ENCODE data around the gene LYAR.

LYAR gene

GRCh38 chr4:4327652-4328121, 37.7 kb upstream of the LYAR start:
- H3K4me3 ChIP-seq (ENCODE audit: low read length): no peak overlapping the region

GRCh38 chr4:4326166-4326565, 36.2 kb upstream of the LYAR start:
- Histone ChIP-seq H3K9ac (ENCODE audit: low read depth, low read length) (no peak overlapping the region), H3K4me2 (ENCODE audit: low read length) (no peak overlapping the region)

More at GRCh38 chr4:4327652-4328121, 37.7 kb upstream of the LYAR start:
- peak overlapping the region; percentile 38 for H3K4me2 ChIP-seq (ENCODE audit: low read length)
- H3K36me3 ChIP-seq (ENCODE audit: insufficient read depth, low read length): no peaks in the 10 kb centered on the region
- peaks cover 4% of the 10 kb centered on the region for H3K27me3 ChIP-seq (ENCODE audit: control insufficient read depth, insufficient read depth, low read length)
- H3K9me3 ChIP-seq (replicated peaks; ENCODE audit: low read length): no peaks in the 10 kb centered on the region
- H3K4me1 ChIP-seq (ENCODE audit: control insufficient read depth, insufficient read depth, low read length): no peaks in the 10 kb centered on the region
- H3K9ac ChIP-seq (ENCODE audit: low read depth, low read length): no peak overlapping the region

GRCh38 chr4:4325321-4325720, 35.4 kb upstream of the LYAR start:
- H3K36me3 ChIP-seq (ENCODE audit: insufficient read depth, low read length): peaks cover 18% of the 10 kb centered on the region
- H3K4me2 ChIP-seq (ENCODE audit: low read length): no peak overlapping the region
- H3K27me3 ChIP-seq (ENCODE audit: control insufficient read depth, insufficient read depth, low read length): no peaks in the 10 kb centered on the region

More at GRCh38 chr4:4326166-4326565, 36.2 kb upstream of the LYAR start:
- H3K4me1 ChIP-seq (ENCODE audit: control insufficient read depth, insufficient read depth, low read length): no peaks in the 10 kb centered on the region
- H3K36me3 ChIP-seq (ENCODE audit: insufficient read depth, low read length): peaks cover 9% of the 10 kb centered on the region
- H3K4me3 ChIP-seq (ENCODE audit: low read length): no peak overlapping the region
- no peaks in the 10 kb centered on the region for H3K27me3 ChIP-seq (ENCODE audit: control insufficient read depth, insufficient read depth, low read length)
- H3K9me3 ChIP-seq (replicated peaks; ENCODE audit: low read length): no peaks in the 10 kb centered on the region

GRCh38 chr4:4323705-4324534, 34.0 kb upstream of the LYAR start:
- Histone ChIP-seq H3K27me3 (ENCODE audit: control insufficient read depth, insufficient read depth, low read length) (no peaks in the 10 kb centered on the region), H3K4me2 (ENCODE audit: low read length) (no peak overlapping the region), H3K36me3 (ENCODE audit: insufficient read depth, low read length) (peaks cover 26% of the 10 kb centered on the region), H3K9me3 (replicated peaks; ENCODE audit: low read length) (no peaks in the 10 kb centered on the region), H3K4me1 (ENCODE audit: control insufficient read depth, insufficient read depth, low read length) (no peaks in the 10 kb centered on the region), H3K9ac (ENCODE audit: low read depth, low read length) (no peak overlapping the region), H3K4me3 (ENCODE audit: low read length) (no peak overlapping the region)

More at GRCh38 chr4:4325321-4325720, 35.4 kb upstream of the LYAR start:
- Histone ChIP-seq H3K9me3 (replicated peaks; ENCODE audit: low read length) (no peaks in the 10 kb centered on the region), H3K4me3 (ENCODE audit: low read length) (no peak overlapping the region), H3K4me1 (ENCODE audit: control insufficient read depth, insufficient read depth, low read length) (no peaks in the 10 kb centered on the region), H3K9ac (ENCODE audit: low read depth, low read length) (no peak overlapping the region)

GRCh38 chr4:4321951-4322688, 32.2 kb upstream of the LYAR start:
- H3K4me2 ChIP-seq (ENCODE audit: low read length): no peak overlapping the region
- H3K9ac ChIP-seq (ENCODE audit: low read depth, low read length): no peak overlapping the region
- H3K4me3 ChIP-seq (ENCODE audit: low read length): no peak overlapping the region
- no peaks in the 10 kb centered on the region for H3K4me1 ChIP-seq (ENCODE audit: control insufficient read depth, insufficient read depth, low read length)
- H3K27me3 ChIP-seq (ENCODE audit: control insufficient read depth, insufficient read depth, low read length): no peaks in the 10 kb centered on the region
- H3K9me3 ChIP-seq (replicated peaks; ENCODE audit: low read length): no peaks in the 10 kb centered on the region
- peaks cover 26% of the 10 kb centered on the region for H3K36me3 ChIP-seq (ENCODE audit: insufficient read depth, low read length)

- H3K9ac ChIP-seq (ENCODE audit: low read depth, low read length): no peak overlapping the region
- no peaks in the 10 kb centered on the region for H3K27me3 ChIP-seq (ENCODE audit: control insufficient read depth, insufficient read depth, low read length)
- no peaks in the 10 kb centered on the region for H3K4me1 ChIP-seq (ENCODE audit: control insufficient read depth, insufficient read depth, low read length)
- peaks cover 32% of the 10 kb centered on the region for H3K36me3 ChIP-seq (ENCODE audit: insufficient read depth, low read length)
- no peaks in the 10 kb centered on the region for H3K9me3 ChIP-seq (replicated peaks; ENCODE audit: low read length)
- H3K4me2 ChIP-seq (ENCODE audit: low read length): no peak overlapping the region
- H3K4me3 ChIP-seq (ENCODE audit: low read length): no peak overlapping the region
Measured at GRCh38 chr4:4320951-4321714, 31.2 kb upstream of the LYAR start.

- Histone ChIP-seq H3K36me3 (ENCODE audit: insufficient read depth, low read length) (peaks cover 36% of the 10 kb centered on the region), H3K27me3 (ENCODE audit: control insufficient read depth, insufficient read depth, low read length) (no peaks in the 10 kb centered on the region), H3K9me3 (replicated peaks; ENCODE audit: low read length) (no peaks in the 10 kb centered on the region), H3K9ac (ENCODE audit: low read depth, low read length) (no peak overlapping the region), H3K4me3 (ENCODE audit: low read length) (no peak overlapping the region), H3K4me2 (ENCODE audit: low read length) (no peak overlapping the region), H3K4me1 (ENCODE audit: control insufficient read depth, insufficient read depth, low read length) (no peaks in the 10 kb centered on the region)
Measured at GRCh38 chr4:4320528-4320927, 30.6 kb upstream of the LYAR start.

GRCh38 chr4:4317496-4318232, 27.7 kb upstream of the LYAR start:
- H3K9ac ChIP-seq (ENCODE audit: low read depth, low read length): no peak overlapping the region
- no peaks in the 10 kb centered on the region for H3K4me1 ChIP-seq (ENCODE audit: control insufficient read depth, insufficient read depth, low read length)
- no peak overlapping the region for H3K4me2 ChIP-seq (ENCODE audit: low read length)
- H3K27me3 ChIP-seq (ENCODE audit: control insufficient read depth, insufficient read depth, low read length): no peaks in the 10 kb centered on the region
- H3K36me3 ChIP-seq (ENCODE audit: insufficient read depth, low read length): peaks cover 58% of the 10 kb centered on the region
- no peak overlapping the region for H3K4me3 ChIP-seq (ENCODE audit: low read length)
- no peaks in the 10 kb centered on the region for H3K9me3 ChIP-seq (replicated peaks; ENCODE audit: low read length)

GRCh38 chr4:4316150-4316495, 26.2 kb upstream of the LYAR start:
- Histone ChIP-seq H3K4me1 (ENCODE audit: control insufficient read depth, insufficient read depth, low read length) (no peaks in the 10 kb centered on the region), H3K9ac (ENCODE audit: low read depth, low read length) (no peak overlapping the region), H3K27me3 (ENCODE audit: control insufficient read depth, insufficient read depth, low read length) (no peaks in the 10 kb centered on the region), H3K4me2 (ENCODE audit: low read length) (no peak overlapping the region), H3K36me3 (ENCODE audit: insufficient read depth, low read length) (peaks cover 51% of the 10 kb centered on the region), H3K9me3 (replicated peaks; ENCODE audit: low read length) (no peaks in the 10 kb centered on the region), H3K4me3 (ENCODE audit: low read length) (no peak overlapping the region)

GRCh38 chr4:4315461-4316149, 25.7 kb upstream of the LYAR start:
- H3K4me1 ChIP-seq (ENCODE audit: control insufficient read depth, insufficient read depth, low read length): no peaks in the 10 kb centered on the region
- peaks cover 45% of the 10 kb centered on the region for H3K36me3 ChIP-seq (ENCODE audit: insufficient read depth, low read length)
- H3K9me3 ChIP-seq (replicated peaks; ENCODE audit: low read length): no peaks in the 10 kb centered on the region
- no peak overlapping the region for H3K4me3 ChIP-seq (ENCODE audit: low read length)
- H3K27me3 ChIP-seq (ENCODE audit: control insufficient read depth, insufficient read depth, low read length): no peaks in the 10 kb centered on the region
- H3K9ac ChIP-seq (ENCODE audit: low read depth, low read length): no peak overlapping the region
- H3K4me2 ChIP-seq (ENCODE audit: low read length): no peak overlapping the region

All from skeletal muscle satellite cell (primary cell).